MM.1S (cell line): ENCODE results near the gene CCDC152.

ENCODE experiments used
- DNase-seq: peaks from one replicate; pipeline ENCODE4 v3.0.0-alpha.2; 2015
- H2AFZ ChIP-seq: fragments of 300-600 bp; sonication (generic); 2 replicates; pipeline ENCODE4 v1.6.0; 2016; ENCODE audit warnings: antibody characterized with exemption, low read length
- H3F3A ChIP-seq: fragments of 300-600 bp; sonication (generic); 2 replicates; pipeline ENCODE4 v1.6.1; 2016; ENCODE audit warnings: mild to moderate bottlenecking, antibody characterized with exemption, low read length, moderate library complexity, mixed read lengths; ENCODE audit not compliant: insufficient read depth
- H3K27ac ChIP-seq: fragments of 300-600 bp; sonication (generic); 2 replicates; pipeline ENCODE4 v1.5.1; 2016; ENCODE audit warnings: mild to moderate bottlenecking, low read length
- H3K27me3 ChIP-seq: fragments of 300-600 bp; sonication (generic); replicated peaks from 2 replicates; pipeline ENCODE4 v1.6.0; 2016; ENCODE audit warnings: low read length; ENCODE audit not compliant: insufficient read depth
- H3K36me3 ChIP-seq: fragments of 300-600 bp; sonication (generic); replicated peaks from 2 replicates; pipeline ENCODE4 v1.6.1; 2016; ENCODE audit warnings: mild to moderate bottlenecking, low read length, mixed read lengths; ENCODE audit not compliant: insufficient read depth
- H3K4me1 ChIP-seq: fragments of 300-600 bp; sonication (generic); 2 replicates; pipeline ENCODE4 v1.6.1; 2016; ENCODE audit warnings: low read length, mixed read lengths
- H3K4me2 ChIP-seq: fragments of 300-600 bp; sonication (generic); 2 replicates; pipeline ENCODE4 v1.6.0; 2016; ENCODE audit warnings: low read depth, low read length
- H3K4me3 ChIP-seq: fragments of 300-600 bp; sonication (generic); 2 replicates; pipeline ENCODE4 v1.5.1; 2016; ENCODE audit warnings: low read length, mixed read lengths
- H3K79me2 ChIP-seq: fragments of 300-600 bp; sonication (generic); 2 replicates; pipeline ENCODE4 v1.6.1; 2016; ENCODE audit warnings: mixed run types, low read length, mixed read lengths
- H3K9ac ChIP-seq: fragments of 300-600 bp; sonication (generic); 2 replicates; pipeline ENCODE4 v1.6.1; 2016; ENCODE audit warnings: low read length, mixed read lengths
- H3K9me2 ChIP-seq: fragments of 300-600 bp; sonication (generic); replicated peaks from 2 replicates; pipeline ENCODE4 v1.6.1; 2016; ENCODE audit warnings: mild to moderate bottlenecking, low read length, mixed read lengths; ENCODE audit not compliant: insufficient read depth
- H3K9me3 ChIP-seq: fragments of 300-600 bp; sonication (generic); replicated peaks from 2 replicates; pipeline ENCODE4 v1.6.1; 2016; ENCODE audit warnings: mild to moderate bottlenecking, low read length, mixed read lengths; ENCODE audit not compliant: insufficient read depth
- H4K20me1 ChIP-seq: fragments of 300-600 bp; sonication (generic); 2 replicates; pipeline ENCODE4 v1.6.1; 2016; ENCODE audit warnings: mild to moderate bottlenecking, low read length, moderate library complexity, mixed read lengths; ENCODE audit not compliant: insufficient read depth
- CTCF ChIP-seq: fragments of 300-600 bp; sonication (generic); IDR thresholded peaks from 2 replicates; pipeline ENCODE4 v1.5.1; 2016; ENCODE audit warnings: antibody characterized with exemption, low read length, mixed read lengths
- EZH2 ChIP-seq: fragments of 300-600 bp; sonication (generic); optimal IDR thresholded peaks from 2 replicates; pipeline ENCODE3; 2017; ENCODE audit warnings: low read depth, mild to moderate bottlenecking, antibody characterized with exemption, low read length, mixed read lengths
- EZH2phosphoT487 ChIP-seq: fragments of 300-600 bp; sonication (generic); IDR thresholded peaks from 2 replicates; pipeline ENCODE4 v1.6.1; 2018; ENCODE audit warnings: antibody characterized with exemption, low read length

The CCDC152 gene

DNA sequence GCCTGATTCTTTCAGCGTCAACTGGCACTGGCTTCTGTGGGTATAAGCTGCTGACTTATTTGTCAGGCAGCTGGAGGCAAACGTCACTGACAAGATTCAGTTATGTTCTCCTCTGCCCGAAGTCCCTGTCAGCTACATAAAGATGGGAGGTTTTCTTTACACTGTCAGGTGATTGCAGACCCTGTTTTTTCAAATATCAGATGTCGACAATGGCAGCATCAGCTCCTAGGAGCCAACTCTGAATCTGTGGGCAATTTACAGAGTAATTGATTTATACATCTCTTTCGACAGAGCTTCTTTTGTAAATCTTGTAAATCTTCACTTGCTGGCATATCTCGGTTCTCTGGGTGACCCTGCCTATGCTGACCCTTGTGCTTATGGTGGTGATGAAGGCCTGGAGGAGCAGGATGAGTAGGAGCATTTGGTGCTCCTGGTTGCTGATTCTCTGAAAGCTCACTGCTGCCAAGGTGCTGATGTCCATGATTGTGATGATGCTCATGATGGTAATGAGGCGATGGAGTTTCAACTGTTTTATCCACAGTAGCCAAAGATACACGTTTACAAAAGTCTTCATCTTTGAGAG, 44.2 kb downstream of the CCDC152 start:
- Histone ChIP-seq H3K79me2 (no peaks in the 10 kb centered on the region), H3K4me1 (no peaks in the 10 kb centered on the region), H4K20me1 (no peaks in the 10 kb centered on the region), H3K27me3 (no peaks in the 10 kb centered on the region), H3F3A (no peaks in the 10 kb centered on the region), H3K4me2 (no peak overlapping the region), H3K4me3 (no peak overlapping the region), H3K36me3 (no peaks in the 10 kb centered on the region), H3K9ac (no peak overlapping the region), H3K9me2 (no peaks in the 10 kb centered on the region), H2AFZ (no peak overlapping the region), H3K27ac (no peak overlapping the region), H3K9me3 (no peaks in the 10 kb centered on the region)
- no peak for DNase-seq
- TF ChIP-seq CTCF (no peak), EZH2 (no peak), EZH2phosphoT487 (no peak)

DNA sequence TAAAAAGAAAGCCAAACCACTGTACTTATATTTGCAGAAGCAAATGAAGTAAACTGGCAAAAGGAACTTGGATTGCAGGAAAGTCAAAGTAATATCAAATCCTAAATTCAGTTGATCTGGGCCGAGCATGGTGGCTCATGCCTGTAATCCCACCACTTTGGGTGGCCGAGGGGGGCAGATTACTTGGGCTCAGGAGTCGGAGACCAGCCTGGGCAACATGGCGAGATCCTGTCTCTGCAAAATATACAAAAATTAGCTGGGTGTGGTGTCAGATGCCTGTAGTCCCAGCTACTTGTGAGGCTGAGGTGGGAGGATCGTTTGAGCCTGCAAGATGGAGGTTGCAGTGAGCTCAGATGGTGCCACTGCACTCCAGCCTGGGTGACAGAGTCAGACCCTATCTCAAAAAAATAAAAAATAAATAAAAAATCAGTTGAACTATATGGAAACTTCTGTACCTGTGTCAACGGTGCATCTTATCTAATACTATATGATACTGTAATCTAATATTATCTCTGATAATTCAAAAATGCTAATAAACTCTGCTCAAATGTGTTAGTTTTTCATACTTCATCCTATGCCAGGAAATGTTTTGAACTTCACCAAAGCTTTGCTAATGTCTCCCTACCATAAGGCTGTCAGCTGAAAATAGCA, 45.0 kb downstream of the CCDC152 start:
- Histone ChIP-seq H3K27ac (no peak overlapping the region), H3K9me3 (no peaks in the 10 kb centered on the region), H3K27me3 (no peaks in the 10 kb centered on the region), H3K9me2 (no peaks in the 10 kb centered on the region), H3K4me2 (no peak overlapping the region), H3K4me1 (no peaks in the 10 kb centered on the region), H3K36me3 (no peaks in the 10 kb centered on the region), H3K4me3 (no peak overlapping the region), H3K79me2 (no peaks in the 10 kb centered on the region), H2AFZ (no peak overlapping the region), H3F3A (no peaks in the 10 kb centered on the region), H3K9ac (no peak overlapping the region), H4K20me1 (no peaks in the 10 kb centered on the region)
- no peak for TF ChIP-seq EZH2phosphoT487
- TF ChIP-seq EZH2 = no peak
- TF ChIP-seq CTCF = no peak
- no peak for DNase-seq

DNA sequence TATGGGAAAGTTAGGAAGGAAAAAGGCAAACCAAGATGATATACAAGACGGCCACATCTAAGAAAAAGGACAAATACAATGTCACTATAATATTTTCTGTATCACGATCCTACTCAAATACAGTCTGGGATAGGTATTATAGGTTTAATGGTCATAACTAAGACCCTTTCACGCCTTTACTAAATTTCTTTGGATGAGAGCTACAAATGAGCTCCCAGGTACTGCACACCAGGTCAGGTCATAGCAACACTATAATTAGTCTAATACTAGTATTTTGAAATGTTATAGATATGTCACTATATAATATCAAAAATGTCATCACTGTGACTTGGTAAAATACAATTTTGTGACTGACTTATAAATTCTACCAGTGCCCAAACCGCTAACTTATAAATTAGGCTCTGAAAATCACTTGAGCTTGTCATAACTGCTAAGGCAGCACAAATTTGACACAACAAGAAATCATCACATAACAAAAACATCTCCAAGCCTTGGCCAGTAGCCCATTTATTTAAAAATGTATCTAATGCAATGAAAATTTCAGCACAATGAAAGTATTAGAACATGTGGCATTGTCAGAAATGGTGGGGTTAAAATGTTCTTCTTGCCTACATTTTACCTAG, 48.2 kb downstream of the CCDC152 start:
- Histone ChIP-seq H2AFZ (no peak overlapping the region), H3K79me2 (no peaks in the 10 kb centered on the region), H3F3A (no peaks in the 10 kb centered on the region), H3K9me3 (no peaks in the 10 kb centered on the region), H3K4me1 (no peaks in the 10 kb centered on the region), H4K20me1 (no peaks in the 10 kb centered on the region), H3K9me2 (no peaks in the 10 kb centered on the region), H3K4me3 (no peak overlapping the region), H3K9ac (no peak overlapping the region), H3K27me3 (no peaks in the 10 kb centered on the region), H3K36me3 (no peaks in the 10 kb centered on the region), H3K4me2 (no peak overlapping the region), H3K27ac (no peak overlapping the region)
- no peak for DNase-seq
- TF ChIP-seq CTCF (no peak), EZH2 (no peak)
